Measurements from ENCODE around the gene HADH.
"Not testable (repeated sequence)": the region's sequence is repeated elsewhere in the genome, so short reads cannot be mapped to it uniquely, and the experiment has no call there.

Gene HADH

GRCh38 chr4:107996949-107997788 is 7.5 kb downstream of the HADH start:
- DNase-seq, result no peak

GRCh38 chr4:107997794-107998193 is 8.1 kb downstream of the HADH start:
- DNase-seq, result no peak

- peak; percentile 8 to 13 for DNase-seq
These were observed 10.3 kb downstream of the HADH start for GRCh38 chr4:107999932-108000539.

- DNase-seq, result no peak
These were observed 11.9 kb downstream of the HADH start for GRCh38 chr4:108001540-108002135.

- DNase-seq, result no peak
These were observed 14.4 kb downstream of the HADH start for GRCh38 chr4:108003982-108004515.

- no peak for DNase-seq
These were observed 15.0 kb downstream of the HADH start for GRCh38 chr4:108004646-108005045.

GRCh38 chr4:108005807-108006206 is 16.1 kb downstream of the HADH start:
- DNase-seq, result no peak

- DNase-seq, result no peak
These were observed 16.7 kb downstream of the HADH start for GRCh38 chr4:108006361-108006760.

GRCh38 chr4:108007984-108008383 is 18.3 kb downstream of the HADH start:
- DNase-seq, result no peak

GRCh38 chr4:108008721-108009120 is 19.0 kb downstream of the HADH start:
- DNase-seq, result no peak

GRCh38 chr4:108010167-108010566 is 20.5 kb downstream of the HADH start:
- DNase-seq, result no peak

- DNase-seq, result not testable (repeated sequence)
These were observed 22.7 kb downstream of the HADH start for GRCh38 chr4:108012382-108012781.

- DNase-seq, result no peak
These were observed 23.6 kb downstream of the HADH start for GRCh38 chr4:108013327-108013726.

GRCh38 chr4:108013955-108014354 is 24.3 kb downstream of the HADH start:
- DNase-seq, result no peak

GRCh38 chr4:108018040-108018883 is 28.6 kb downstream of the HADH start:
- peak; percentile 36 to 52 for DNase-seq

GRCh38 chr4:108018884-108019187 is 29.1 kb downstream of the HADH start:
- DNase-seq, result no peak

GRCh38 chr4:108024085-108024877 is 34.6 kb downstream of the HADH start:
- no peak for DNase-seq

- no peak for DNase-seq
These were observed 35.1 kb downstream of the HADH start for GRCh38 chr4:108024878-108025165.

- no peak for DNase-seq
These were observed 39.5 kb downstream of the HADH start for GRCh38 chr4:108029016-108029720.

GRCh38 chr4:108029731-108030130 is 40.0 kb downstream of the HADH start:
- DNase-seq, result no peak

GRCh38 chr4:108030332-108030731 is 40.6 kb downstream of the HADH start:
- peak; percentile 37 to 42 for DNase-seq
